Subcutaneous adipose tissue (tissue), 4 donors: ENCODE measurements around the gene MKRN2. TPM values are rescaled to one million over a fixed set of nuclear protein-coding genes. Genes with fewer than 3 reads are reported as not detected.

ENCODE experiments used
- CTCF ChIP-seq: fragments of 450-650 bp; IDR thresholded peaks from one replicate; pipeline ENCODE4 v1.5.1; 2016; ENCODE audit warnings: low read depth, mild to moderate bottlenecking, control low read depth, antibody characterized with exemption, moderate library complexity
- total RNA-seq, 4 donors: library from RNA; depleted of rRNA; stranded (reverse); fragments of >200 nt; gene quantifications; one replicate each; pipeline ENCODE4 v1.1.0, GENCODE V29; 2016

MKRN2 gene
- total RNA-seq, 4 donors from 2014 or later, result 28.4 to 38.2 (median 31.1) TPM

- TF ChIP-seq CTCF, result no peak
Measured at GRCh38 chr3:12557473-12558100, 700 bp downstream of the MKRN2 start.

GRCh38 chr3:12558706-12559105 lies 1.8 kb downstream of the MKRN2 start:
- no peak for TF ChIP-seq CTCF

GRCh38 chr3:12559520-12559919 lies 2.6 kb downstream of the MKRN2 start:
- TF ChIP-seq CTCF, result no peak

GRCh38 chr3:12560505-12561190 lies 3.8 kb downstream of the MKRN2 start:
- TF ChIP-seq CTCF, result no peak

- no peak for TF ChIP-seq CTCF
Measured at GRCh38 chr3:12561397-12561796, 4.5 kb downstream of the MKRN2 start.

- no peak for TF ChIP-seq CTCF
Measured at GRCh38 chr3:12562451-12562850, 5.6 kb downstream of the MKRN2 start.

- no peak for TF ChIP-seq CTCF
Measured at GRCh38 chr3:12566976-12567375, 10.1 kb downstream of the MKRN2 start.
